GM12875 (cell line): Measurements from ENCODE around the gene RAD18.

Source experiments
- H3K4me3 ChIP-seq: one replicate; pipeline ENCODE4 v1.5.1; 2011; ENCODE audit warnings: low read depth, low read length, control low read depth
- TF ChIP-seq, protein P1 (sequence below): IDR thresholded peaks from 2 replicates; pipeline ENCODE4 v1.5.1; 2011; ENCODE audit warnings: low read depth, mild to moderate bottlenecking, control low read depth, inconsistent platforms, low read length, moderate library complexity, borderline replicate concordance; ENCODE audit not compliant: insufficient read depth

RAD18 gene

GRCh38 chr3:8932507-8932906, 30.8 kb downstream of the RAD18 start:
- TF ChIP-seq, protein P1, sequence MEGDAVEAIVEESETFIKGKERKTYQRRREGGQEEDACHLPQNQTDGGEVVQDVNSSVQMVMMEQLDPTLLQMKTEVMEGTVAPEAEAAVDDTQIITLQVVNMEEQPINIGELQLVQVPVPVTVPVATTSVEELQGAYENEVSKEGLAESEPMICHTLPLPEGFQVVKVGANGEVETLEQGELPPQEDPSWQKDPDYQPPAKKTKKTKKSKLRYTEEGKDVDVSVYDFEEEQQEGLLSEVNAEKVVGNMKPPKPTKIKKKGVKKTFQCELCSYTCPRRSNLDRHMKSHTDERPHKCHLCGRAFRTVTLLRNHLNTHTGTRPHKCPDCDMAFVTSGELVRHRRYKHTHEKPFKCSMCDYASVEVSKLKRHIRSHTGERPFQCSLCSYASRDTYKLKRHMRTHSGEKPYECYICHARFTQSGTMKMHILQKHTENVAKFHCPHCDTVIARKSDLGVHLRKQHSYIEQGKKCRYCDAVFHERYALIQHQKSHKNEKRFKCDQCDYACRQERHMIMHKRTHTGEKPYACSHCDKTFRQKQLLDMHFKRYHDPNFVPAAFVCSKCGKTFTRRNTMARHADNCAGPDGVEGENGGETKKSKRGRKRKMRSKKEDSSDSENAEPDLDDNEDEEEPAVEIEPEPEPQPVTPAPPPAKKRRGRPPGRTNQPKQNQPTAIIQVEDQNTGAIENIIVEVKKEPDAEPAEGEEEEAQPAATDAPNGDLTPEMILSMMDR: no peak
- H3K4me3 ChIP-seq: no peak overlapping the region

GRCh38 chr3:8931342-8931741, 31.9 kb downstream of the RAD18 start:
- no peak overlapping the region for H3K4me3 ChIP-seq
- TF ChIP-seq, protein P1: no peak

DNA sequence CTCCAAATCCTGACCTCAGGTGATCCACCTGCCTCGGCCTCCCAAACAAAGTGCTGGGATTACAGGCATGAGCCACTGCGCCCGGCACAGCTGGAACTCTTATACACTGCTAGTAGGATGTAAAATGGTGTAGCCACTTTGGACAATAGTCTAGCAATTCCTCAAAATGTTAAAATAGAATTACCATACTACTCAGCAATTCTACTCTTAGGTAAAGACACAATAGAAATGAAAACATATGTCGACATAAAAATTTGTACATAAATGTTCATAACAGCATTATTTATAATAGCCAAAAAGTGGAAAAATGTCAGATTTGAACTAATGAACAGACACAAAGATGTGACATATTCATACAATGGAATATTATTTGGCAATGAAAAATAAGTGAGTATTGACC, 33.4 kb downstream of the RAD18 start:
- TF ChIP-seq, protein P1: no peak
- no peak overlapping the region for H3K4me3 ChIP-seq

GRCh38 chr3:8914491-8914890, 48.8 kb downstream of the RAD18 start:
- H3K4me3 ChIP-seq: no peak overlapping the region
- TF ChIP-seq, protein P1: no peak

DNA sequence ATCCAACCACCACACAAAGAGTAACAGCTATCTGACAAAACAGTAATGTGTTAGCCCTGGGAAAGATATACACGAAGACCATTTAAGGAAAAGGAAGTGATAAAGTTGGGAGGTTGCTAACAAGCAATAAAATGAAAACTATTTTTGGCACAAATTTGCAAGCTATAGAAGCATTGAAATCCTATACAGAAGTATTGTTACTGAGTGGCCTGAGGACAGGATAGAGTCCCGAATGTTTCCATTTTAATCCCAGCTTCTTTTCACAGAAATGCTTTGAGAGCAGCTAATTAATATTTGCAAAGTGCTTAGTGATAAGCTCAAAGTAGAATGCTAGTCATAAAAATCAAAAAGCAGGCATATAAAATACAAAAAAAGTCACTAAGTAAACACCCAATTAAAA, 51.5 kb downstream of the RAD18 start:
- H3K4me3 ChIP-seq: no peak overlapping the region
- TF ChIP-seq, protein P1: no peak

DNA sequence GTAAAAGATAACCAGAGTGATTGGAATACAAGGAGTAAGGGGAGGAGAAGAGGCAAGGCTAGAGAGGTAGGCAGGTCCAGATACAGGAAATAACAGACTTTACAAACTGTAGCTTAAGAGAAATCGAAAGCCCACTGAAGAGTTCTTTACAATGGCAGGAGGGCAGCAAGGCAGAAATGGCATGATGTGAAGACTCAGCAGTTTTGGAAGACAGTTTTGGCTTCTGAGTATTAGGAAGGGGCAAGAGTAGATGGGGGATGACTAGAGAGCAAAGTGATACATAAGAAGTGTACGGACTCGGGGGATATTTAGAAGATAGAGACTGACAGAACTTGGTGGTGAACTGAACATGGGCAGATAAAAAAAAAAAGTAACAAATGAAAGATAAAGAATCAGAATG, 54.1 kb downstream of the RAD18 start:
- no peak overlapping the region for H3K4me3 ChIP-seq
- TF ChIP-seq, protein P1: no peak

GRCh38 chr3:8903191-8903590, 60.1 kb downstream of the RAD18 start:
- TF ChIP-seq, protein P1: no peak
- no peak overlapping the region for H3K4me3 ChIP-seq
